Measurements from ENCODE around the gene ERG. TPM values are rescaled to one million over a fixed set of nuclear protein-coding genes. Genes with fewer than 3 reads are reported as not detected.

Gene ERG
- polyA plus RNA-seq, 10 donors, result 15.5 to 24.3 (median 19.6) TPM

DNA sequence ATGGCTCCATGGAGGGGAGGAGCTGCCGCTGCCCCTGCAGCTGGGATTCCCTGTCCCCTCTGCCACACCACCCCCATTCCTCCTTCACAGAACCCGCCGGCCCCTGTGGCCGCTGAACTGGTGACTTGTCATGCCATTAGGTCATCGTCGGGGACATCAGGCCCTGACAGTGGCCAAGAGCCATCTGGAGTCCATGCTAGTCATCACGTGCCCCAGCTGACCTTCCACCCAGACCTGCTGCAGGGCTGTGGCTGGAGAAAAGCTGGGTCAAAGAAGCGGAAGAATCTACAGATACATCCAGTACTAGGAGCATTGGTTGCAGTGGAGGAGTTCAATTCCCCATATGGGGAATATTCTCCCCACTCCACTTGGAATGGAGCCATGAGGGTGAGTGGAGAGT lies 163.4 kb downstream of the ERG start:
- DNase-seq, result no peak

DNA sequence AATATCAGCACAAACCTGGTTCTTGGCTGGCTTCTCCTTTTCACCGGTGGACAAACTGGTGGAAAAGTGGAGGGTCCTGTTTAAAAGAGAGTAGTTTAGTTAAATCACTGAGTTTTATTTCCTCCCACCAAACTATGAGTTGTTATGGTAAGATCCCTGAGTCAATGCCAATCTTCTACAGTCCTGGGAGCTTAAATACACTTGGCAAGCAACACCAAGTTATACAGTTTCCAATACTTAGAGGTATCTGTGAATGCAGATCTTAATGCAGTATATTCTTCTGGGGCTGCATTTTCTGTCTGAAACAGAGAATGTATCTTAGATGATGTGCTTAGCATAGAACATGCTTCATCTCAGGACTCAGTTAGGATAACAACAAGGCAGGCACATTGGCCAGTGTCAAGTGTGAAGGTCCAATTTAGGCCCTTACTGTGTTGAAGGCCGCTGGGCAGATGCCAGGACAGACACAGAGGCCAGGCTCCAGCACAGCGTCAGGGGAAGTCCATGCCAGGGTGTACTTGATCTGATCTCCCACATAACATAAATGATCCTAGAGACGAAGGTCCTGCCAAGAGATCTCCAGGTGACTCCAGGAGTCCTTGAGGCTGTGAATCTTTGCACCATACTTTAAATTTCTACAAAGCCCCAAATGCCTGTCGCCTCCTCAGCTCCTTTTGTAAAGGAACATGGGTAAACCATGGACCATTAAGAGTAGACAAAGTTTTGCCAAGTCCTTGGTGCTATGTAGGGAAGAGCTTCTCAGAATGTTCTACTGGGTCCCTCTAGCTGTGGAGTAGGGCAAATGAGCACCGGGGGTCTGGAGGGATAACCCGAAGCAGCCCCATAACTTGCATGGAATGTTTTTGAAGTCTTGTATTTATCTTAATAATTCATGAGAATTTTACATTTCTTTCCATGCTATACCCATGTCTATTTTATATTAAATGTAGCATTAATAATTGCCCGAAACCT lies 164.7 kb downstream of the ERG start:
- DNase-seq, result peak in 1 of 3 donors; percentile 38

DNA sequence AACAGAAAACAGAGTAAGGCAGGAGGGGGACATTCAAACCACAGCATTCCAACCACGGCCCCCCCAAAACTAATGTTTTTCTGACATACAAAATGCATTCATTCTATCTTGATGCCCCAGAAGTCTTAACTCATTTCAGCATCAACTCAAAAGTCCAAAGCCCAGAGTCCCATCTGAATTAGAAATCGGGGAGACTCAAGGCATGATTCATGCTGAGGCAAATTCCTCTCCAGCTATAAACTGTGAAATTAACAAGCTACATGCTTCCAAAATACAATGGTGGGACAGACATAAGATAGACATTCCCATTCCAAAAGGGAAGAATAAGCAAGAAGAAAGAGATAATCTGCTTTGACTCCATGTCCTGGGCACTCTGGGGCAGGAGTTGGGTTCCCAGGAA lies 167.6 kb downstream of the ERG start:
- DNase-seq, result no peak

Other genes with a start within 250 kb of the ERG start
- gene KCNJ15, start 241.5 kb downstream of the ERG start, polyA plus RNA-seq (ENCODE audit: insufficient read length in 10 of 10), result 1 to 10 TPM in 2 of 10 donors, under 1 TPM in 8; 0.17 to 1.3 (median 0.59) TPM

All from muscle of back (tissue), 11 donors.